Right renal cortex interstitium (tissue), 3 donors: ENCODE results near the gene SH2D4B. TPM values are rescaled to one million over a fixed set of nuclear protein-coding genes. Genes with fewer than 3 reads are reported as not detected.

Experiments used
- DNase-seq, 3 donors: peaks; one replicate each; pipeline ENCODE4 v3.0.0-alpha.2; 2013; ENCODE audit warnings: low read depth in 3 of 3, low spot score in 2 of 3
- polyA plus RNA-seq, 3 donors: library from polyadenylated mRNA; unstranded; fragments of 120-200 nt; gene quantifications; one replicate each; pipeline ENCODE4 v1.2.1, GENCODE V29; 2013; ENCODE audit not compliant: insufficient read length in 3 of 3

The SH2D4B gene
- polyA plus RNA-seq, 3 donors: 0.04 to 0.14 (median 0.12) TPM

DNA sequence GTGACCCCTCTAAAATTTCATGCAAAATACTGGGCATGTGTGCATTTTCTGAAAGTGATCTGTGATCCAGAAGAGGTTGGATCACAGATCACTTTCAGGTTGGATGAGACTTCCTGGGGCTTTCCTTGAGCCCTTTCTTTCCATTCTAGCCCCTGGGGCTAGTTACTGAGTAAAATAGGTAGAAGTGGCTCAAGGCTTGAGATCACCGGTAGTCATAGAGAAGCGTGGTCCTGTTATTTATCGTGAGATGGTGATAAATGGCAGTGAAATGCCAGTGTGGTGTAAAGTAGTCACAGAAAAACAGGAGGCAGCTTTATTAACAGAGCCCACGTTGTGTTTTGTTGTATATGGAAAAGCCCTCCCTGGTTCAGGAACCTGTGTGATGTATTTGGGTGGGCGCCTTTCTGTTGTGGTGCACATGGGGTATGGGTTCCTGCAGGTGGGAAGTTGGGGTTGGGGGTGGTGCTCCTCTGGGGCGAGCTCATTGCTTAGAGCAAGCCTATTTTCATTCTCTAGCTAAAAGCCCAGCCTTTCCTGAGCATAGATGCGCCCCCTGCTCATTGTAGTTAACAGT, 34.0 kb upstream of the SH2D4B start:
- no peak for DNase-seq

DNA sequence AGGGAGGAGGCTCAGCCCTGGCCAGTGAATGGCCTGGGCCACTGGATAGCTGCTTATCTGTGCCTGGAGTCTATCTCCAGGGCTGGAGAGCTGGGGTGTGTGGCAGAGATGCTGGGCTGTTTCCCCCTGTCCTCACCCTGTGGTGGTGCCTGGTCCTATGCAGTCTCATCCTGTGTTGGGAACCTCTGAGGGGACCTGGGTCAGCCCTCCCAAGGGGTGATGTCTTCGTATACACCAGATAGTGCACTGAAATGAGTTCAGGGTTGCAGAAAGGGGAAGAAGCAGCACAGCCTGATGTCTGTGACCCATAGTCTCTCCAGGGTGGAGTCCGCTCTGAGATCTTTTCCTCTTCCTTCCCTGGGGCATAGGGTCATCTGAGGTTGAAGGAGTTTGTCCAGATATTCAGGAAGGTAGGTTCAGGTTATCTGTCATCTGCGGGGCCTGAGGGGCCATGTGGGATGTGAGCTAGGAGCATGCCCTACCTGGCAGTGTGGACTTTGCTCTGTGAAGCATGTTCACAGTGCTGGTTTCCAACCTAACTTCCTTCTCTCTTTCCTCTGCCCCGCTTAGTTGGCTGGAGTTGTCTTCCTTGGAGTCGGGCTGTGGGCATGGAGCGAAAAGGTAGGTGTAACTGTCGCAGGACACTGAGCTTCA, 33.4 kb upstream of the SH2D4B start:
- DNase-seq: no peak

DNA sequence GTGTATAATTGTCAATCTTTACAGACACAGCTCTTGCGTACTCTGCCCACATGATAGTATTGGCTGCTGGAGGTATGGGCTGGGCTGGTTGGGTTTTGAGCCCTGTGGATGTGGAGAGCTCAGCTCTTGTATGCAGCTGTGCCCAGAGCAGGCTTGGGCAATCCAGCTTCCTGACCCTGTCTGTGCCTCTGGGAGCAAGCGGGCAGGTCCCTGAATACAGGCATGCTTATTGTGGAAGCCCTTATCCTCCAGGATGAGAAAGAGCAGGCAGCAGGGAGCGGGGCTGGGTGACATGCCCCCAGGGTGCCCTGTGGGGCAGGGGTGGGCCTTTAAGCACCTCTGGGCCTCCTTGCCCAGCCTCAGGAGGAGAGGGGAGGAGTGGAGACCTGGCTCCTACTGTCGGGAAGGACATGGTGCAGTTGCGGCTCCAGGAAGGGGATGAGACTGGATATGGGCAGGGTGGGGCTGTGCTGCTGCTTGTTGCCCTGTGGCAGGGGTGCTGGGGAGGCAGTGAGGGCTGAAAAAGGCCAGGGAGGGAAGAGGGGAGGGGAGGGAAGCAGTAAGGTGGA, 32.7 kb upstream of the SH2D4B start:
- no peak for DNase-seq

DNA sequence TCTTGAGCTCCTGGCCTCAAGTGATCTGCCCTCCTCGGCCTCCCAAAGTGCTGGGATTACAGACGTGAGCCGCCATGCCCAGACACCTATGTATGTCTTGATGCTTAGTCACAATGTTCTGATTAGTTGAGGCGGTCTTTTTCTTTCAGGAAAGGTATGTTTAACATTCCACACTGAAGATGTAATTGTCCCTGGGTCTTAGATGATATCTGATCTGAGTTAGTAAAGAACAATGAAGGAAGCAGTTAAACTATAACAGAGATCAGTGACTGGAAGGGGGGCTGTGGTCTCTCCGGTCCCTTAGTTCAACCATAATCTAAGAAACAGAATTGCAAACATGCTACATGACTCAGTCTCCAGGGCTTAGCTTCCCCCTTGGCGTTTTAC, 31.5 kb upstream of the SH2D4B start:
- no peak for DNase-seq

DNA sequence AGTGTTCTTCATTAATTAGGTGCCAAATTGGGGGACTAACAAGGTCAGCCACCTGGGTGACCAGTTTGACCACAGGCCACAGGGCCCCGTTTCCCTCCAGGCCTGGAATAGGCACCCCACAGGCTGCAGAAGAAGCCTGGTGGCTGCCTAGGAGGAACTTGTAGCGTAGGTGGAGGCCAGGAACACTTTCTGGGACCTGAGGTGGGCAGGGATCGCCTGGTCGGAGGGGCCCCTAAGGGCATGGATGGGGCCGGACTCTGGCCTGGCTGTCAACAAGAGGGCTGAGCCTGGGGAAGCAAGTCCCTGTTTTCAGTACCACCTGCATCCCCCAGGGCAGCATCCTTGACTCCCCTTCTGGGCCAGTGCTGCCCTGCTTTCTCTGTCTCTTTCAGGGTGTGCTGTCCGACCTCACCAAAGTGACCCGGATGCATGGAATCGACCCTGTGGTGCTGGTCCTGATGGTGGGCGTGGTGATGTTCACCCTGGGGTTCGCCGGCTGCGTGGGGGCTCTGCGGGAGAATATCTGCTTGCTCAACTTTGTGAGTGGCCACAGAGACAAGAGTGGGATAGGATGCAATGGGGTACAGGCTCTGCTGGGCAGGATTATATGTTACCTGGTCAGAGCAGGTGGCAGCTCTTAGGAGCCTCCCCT, 30.7 kb upstream of the SH2D4B start:
- DNase-seq: no peak

DNA sequence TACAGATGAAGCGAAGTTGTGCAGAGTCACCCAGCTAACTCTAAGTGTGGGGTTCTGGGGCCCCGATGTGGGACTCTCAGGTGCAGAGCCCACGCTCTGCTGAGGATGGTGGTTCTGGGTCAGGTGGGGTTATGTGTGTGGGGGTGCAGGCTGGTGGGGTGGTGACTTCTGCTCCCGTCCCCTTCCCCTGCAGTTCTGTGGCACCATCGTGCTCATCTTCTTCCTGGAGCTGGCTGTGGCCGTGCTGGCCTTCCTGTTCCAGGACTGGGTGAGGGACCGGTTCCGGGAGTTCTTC, 28.6 kb upstream of the SH2D4B start:
- DNase-seq: no peak

DNA sequence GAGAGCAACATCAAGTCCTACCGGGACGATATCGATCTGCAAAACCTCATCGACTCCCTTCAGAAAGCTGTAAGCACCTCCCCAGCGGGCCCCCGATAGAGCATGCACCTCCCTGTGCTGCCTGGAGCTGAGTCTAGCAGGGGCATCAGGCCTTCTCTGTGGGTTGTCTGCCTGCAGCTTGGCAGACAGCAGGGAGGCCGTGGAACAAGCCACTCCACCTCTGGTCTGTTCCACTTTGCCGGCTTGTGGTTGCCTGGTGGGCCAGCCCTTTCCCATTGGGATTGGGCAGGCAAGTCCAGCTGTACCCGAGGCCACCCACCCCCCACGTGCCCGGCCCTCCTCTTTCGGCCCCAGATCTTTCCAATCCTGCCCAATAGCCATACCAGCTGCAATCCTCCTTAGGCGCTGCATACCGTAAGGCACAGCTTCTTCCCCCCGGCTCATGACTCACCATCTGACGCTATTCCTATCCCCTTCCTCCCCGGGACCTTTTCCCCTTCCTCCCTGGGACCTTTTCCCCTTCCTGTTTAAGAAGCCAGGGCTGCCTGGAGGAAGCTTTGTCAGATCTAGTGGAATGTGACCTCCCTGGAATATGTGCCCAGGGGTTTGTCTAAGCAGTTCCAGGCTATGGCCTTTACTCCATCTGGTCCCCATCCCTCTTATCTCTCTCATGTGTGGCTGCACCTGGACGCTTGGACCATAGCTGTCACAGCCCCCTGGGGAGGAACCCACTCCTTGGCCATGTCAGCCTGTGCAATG, 28.1 kb upstream of the SH2D4B start:
- no peak for DNase-seq

DNA sequence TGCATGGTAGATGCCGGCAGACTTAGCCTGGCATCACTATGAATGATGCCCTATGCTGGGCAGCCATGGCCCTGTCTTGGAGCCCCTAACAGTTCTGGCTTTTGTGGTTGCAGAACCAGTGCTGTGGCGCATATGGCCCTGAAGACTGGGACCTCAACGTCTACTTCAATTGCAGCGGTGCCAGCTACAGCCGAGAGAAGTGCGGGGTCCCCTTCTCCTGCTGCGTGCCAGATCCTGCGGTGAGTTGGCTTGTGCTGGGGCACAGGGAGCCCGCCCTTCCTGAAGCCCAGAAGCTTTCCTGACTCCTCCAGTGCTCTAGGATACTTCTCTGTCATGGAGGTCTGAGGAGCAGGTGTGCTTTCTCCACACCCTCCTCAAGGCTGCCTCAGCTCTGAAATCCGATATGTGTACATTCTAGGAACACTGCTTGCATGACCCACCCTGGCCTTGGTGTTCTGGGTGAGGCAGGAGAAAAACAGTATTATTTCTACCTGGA, 25.6 kb upstream of the SH2D4B start:
- DNase-seq: no peak

DNA sequence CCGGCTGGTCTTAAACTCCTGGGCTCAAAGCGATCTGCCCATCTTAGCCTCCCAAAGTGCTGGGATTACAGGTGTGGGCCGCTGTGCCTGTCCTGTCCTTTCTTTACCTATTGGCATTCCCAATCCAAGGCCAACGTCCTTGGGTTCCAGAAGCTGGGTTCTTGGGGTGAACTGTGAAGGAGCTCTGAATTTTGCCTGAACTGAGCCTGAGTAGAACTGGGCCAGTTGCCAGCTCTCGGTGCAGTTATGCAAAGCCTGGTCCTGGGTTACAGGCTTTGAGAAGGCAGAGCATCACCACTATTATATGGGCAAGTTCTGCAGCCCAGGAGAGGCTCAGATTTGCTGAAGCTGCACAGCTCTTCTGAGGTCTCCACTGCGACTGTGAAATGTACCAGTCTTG, 24.6 kb upstream of the SH2D4B start:
- no peak for DNase-seq

DNA sequence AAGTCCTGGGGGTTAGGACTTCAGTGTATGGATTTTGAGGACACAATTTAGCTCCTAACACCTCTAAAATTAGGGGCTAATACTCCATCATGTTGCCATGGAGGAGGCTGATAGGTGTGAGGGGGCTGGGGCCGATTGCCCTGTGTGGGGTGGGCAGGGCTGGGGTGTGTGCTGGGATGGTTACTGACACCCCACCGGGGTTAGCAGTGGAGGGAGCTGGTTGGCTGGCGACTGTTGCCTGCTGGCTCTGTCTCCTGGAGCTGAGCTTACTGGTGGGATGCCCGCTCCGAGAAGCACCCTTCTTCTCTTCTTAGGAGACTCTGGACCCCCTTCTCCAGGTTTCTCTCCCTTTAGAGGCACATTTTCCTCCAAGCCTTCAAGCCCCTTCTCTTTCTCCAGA, 22.2 kb upstream of the SH2D4B start:
- DNase-seq: no peak

DNA sequence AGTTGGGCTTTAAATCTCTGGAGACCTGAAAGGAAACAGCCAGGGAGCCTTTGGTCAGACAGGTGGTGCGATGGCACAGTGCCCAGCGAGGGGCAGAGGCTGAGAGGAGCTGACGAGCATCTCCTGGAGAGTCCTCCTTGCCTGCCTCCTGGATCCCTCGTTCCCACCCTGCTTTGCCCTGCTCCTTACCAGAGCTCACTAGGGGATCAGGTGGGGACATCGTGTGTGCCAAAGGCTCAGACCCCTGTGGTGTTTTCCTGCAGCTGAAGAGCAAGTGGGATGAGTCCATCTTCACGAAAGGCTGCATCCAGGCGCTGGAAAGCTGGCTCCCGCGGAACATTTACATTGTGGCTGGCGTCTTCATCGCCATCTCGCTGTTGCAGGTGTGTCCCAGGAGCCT, 21.8 kb upstream of the SH2D4B start:
- DNase-seq: no peak

DNA sequence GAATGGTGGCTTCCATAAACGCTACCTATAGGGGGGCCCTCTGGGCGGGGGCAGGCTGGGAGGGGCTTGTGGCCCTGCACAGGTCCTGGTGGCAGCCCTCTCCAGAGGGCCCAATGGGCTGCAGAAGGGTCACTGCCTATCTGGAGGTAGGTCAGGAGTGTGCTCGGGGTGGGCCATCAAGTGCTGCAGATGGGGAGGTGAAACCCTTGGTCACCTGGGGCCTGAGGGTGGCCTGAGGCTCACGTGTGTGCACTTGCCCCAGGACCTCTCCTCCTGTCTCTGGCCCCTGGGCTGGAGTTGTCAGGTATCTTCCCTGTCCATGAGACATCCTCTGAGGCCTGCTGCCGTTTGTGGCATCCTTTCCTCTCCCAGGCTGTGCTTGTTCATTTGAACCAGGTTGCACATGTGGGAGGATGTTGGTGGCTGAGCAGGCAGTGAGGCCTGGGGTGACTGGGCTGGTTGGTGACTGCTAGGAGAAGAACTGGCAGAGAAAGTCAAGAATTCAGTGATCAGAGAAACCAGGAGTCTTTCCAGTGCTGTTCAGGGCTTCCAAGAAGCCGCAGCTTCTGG, 21.1 kb upstream of the SH2D4B start:
- no peak for DNase-seq

DNA sequence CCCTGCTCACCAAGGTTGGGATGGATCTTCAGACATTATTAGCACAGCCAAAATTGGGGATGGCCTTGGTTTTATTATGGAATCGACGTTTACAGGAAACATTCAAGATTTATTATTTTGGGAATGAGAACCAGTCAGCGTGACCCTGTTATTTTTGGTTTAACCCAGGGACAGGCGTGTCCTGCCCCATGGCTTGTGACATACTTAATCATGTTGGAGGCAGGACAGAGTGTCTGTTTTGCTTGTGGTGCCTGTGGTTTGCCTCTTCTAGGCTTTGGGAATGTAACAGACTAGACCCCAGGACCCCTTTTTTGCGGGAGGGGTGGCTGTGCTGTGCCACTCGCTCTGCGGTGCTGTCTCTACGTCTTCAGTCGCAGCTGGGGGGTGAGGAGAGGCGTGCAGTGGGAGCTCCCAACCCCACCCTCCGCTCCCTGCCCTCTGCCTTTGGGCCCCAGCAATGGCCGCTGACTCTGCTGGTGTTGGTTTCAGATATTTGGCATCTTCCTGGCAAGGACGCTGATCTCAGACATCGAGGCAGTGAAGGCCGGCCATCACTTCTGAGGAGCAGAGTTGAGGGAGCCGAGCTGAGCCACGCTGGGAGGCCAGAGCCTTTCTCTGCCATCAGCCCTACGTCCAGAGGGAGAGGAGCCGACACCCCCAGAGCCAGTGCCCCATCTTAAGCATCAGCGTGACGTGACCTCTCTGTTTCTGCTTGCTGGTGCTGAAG, 20.1 kb upstream of the SH2D4B start:
- DNase-seq: no peak

DNA sequence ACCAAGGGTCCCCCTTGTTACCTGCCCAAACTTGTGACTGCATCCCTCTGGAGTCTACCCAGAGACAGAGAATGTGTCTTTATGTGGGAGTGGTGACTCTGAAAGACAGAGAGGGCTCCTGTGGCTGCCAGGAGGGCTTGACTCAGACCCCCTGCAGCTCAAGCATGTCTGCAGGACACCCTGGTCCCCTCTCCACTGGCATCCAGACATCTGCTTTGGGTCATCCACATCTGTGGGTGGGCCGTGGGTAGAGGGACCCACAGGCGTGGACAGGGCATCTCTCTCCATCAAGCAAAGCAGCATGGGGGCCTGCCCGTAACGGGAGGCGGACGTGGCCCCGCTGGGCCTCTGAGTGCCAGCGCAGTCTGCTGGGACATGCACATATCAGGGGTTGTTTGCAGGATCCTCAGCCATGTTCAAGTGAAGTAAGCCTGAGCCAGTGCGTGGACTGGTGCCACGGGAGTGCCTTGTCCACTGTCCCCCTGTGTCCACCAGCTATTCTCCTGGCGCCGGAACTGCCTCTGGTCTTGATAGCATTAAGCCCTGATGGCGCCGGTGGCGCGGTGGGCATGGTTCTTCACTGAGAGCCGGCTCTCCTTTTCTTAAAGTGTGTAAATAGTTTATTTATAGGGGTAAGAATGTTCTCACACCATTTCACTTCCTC, 19.4 kb upstream of the SH2D4B start:
- DNase-seq: no peak

DNA sequence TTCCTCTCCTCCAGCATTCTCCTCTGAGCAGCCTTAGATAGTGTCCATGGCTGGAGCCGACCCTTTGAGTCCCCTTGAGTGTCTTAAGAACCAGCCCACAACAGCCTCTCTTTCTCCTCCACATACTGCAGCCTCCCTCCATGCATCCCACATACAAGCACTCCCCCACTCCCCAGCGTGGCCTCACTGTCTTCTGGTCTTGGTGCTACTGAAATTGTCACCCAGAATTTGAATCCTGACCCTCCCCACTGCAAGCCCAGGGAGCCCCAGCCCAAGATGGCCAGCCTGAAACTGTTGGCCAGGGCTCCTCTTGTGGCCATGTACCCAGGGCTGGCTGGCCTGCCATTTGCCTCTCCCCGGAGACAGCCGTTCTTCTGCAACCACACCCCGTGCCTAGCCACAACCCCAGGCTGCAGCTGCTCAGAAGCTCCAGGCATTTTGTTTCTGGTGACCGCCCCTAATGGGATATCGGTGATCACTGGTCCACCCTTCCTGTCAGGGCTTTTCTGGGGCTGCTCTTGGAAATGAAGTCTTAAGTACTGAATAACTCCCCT, 18.8 kb upstream of the SH2D4B start:
- no peak for DNase-seq

DNA sequence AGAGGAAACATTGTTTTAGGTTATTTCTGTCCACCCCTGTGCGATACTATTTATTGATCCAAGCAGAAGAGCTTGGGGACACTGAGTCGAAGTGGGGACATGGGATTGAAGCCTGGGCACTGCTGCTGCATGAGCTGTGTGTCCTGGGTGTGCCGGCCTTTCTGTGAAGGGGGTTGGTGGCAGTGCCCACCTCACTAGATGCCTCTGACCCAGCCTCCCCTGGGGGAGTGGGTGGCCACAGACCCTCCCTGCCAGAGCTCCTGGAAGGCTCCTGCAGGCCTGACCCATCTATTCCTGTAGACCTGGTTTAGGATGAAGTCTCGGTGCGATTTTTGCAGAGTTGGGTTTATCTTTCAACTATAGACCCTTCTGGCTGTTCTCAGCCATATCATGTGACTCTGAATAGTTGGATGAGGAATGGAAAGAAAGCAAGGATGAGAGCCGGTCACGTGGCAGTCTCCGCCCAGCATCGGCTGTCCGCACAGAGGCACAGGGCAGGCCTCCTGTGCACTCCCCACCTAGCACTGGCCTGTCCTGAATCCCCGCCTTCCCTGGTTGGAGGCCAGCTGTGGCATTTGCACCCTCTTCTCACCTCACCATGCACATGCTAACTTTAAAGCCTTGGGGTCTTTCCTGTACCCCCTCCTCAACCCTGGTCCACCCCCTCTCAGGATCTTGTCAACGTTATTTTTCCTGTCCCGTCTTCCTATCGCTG, 17.6 kb upstream of the SH2D4B start:
- DNase-seq: no peak

DNA sequence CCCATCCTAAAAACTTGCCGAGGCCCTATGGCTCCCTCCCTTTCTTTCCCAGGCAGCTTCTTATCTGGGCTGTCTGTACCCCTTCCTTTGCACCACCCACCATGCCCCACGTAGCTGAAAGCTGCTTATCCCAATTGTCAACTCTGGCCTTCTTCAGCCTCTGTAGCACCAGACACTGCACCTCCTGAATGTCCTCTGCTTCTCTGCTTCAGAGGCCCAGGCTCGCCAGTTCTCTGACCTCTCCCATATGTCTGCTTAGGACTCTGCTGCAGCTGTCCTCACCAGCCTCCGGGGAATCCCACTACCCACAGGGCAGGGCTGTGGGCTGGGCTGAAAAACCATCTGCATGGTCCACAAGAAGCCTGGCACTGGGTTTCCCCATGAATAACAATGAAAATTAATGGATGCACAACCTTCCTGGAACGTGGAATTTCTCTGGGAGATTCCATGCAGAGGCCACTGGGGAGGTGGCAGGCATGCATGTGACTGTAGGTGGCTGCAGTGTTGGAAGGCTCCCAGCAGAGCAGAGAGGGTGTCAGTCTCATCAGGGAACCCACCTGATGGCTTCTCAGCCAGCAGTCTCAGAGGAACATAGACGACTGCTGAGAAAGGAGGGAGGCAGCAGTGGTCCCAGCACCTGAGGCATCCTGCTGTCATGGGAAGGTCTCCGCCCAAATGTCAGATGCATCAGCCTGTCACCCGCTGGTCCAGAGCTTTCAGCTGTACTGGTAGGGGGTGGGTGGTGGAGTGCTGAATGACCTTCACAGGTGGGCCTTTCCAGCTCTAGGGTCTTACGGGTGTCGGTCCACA, 16.8 kb upstream of the SH2D4B start:
- DNase-seq: no peak

DNA sequence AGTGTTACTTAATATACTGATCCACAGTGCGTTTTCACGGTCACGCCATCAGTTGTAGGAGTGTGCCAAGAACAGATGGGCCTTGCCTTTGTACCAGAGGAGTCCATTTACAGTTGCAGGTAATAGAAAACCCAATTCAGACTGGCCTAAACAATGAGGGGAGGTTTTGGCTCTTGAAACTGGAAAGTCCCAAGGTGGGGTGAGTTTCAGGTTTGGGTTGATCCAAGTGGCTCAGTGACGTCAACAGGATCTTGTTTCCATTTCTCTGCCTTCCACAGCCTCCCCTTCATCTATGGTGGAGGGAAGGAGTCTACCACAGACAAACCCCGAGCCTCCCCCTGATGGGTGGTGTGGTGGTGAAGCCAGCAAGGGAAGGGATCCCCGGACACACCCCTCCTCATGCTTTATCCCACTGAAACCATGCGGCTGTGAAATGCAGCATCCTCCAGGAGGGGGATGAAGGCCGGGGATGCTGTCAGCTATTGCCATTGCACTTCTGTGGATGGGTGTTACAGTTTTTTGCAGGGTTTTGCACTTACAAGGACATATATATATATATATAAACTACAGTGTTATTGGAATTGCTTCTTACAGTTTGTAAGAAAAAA, 14.8 kb upstream of the SH2D4B start:
- no peak for DNase-seq
